Duodenal mucosa (tissue), 2 donors: Measurements from ENCODE around the gene ELMOD1.

Experiments
- H3K27ac ChIP-seq: one replicate; pipeline ENCODE4 v1.7.0; 2013; ENCODE audit warnings: low read depth, low read length
- H3K27me3 ChIP-seq, 2 donors: one replicate each; pipeline ENCODE4 v1.7.0; 2013; ENCODE audit warnings: low read length in 2 of 2, control low read depth in 1 of 2; ENCODE audit not compliant: insufficient read depth in 2 of 2, control insufficient read depth in 1 of 2
- H3K36me3 ChIP-seq, 2 donors: one replicate each; pipeline ENCODE4 v1.7.0; 2013; ENCODE audit warnings: low read length in 2 of 2, control low read depth in 1 of 2; ENCODE audit not compliant: insufficient read depth in 2 of 2, control insufficient read depth in 1 of 2
- H3K4me1 ChIP-seq, 2 donors: one replicate each; pipeline ENCODE4 v1.7.0; 2013; ENCODE audit warnings: low read length in 2 of 2, control low read depth in 1 of 2; ENCODE audit not compliant: insufficient read depth in 2 of 2, control insufficient read depth in 1 of 2
- H3K4me3 ChIP-seq, 2 donors: one replicate each; pipeline ENCODE4 v1.7.0; 2013; ENCODE audit warnings: low read length in 2 of 2, low read depth in 1 of 2
- H3K9ac ChIP-seq, 2 donors: one replicate each; pipeline ENCODE4 v1.7.0; 2013; ENCODE audit warnings: low read length in 2 of 2, low read depth in 1 of 2
- H3K9me3 ChIP-seq, 2 donors: one replicate each; pipeline ENCODE4 v1.7.0; 2013; ENCODE audit warnings: low read length in 2 of 2, control low read depth in 1 of 2; ENCODE audit not compliant: control insufficient read depth in 1 of 2

Gene ELMOD1

DNA sequence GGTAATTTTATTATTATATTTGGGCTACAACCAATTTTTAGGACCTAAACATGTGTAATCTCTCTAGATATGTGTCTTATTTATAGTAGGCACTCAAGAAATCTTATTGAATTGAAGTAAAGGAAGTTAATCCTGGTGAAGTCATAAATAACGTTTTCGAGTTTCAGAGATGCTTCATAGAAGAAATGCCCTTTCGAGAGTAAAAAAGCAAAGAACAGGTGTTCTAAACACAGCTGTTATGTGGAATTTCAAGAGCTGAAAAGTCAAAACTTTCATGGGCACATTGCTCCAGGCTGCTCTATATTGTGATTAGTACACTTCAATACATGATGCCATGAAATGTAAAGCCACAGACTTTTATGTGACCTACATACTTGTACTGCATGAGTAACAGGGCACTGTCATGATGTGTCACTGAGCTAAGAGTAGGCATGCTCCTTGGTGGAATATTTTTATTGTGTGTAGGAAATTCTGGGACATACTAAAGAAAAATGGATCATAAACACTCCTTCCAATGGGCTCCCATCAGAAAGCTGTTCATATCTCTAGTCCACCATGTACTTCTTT, 7.2 kb upstream of the ELMOD1 start:
- Histone ChIP-seq H3K27ac (no peak overlapping the region), H3K9me3 (peaks cover 0 to 3% of the 10 kb centered on the region in 2 donors), H3K27me3 (peaks cover 0 to 25% of the 10 kb centered on the region in 2 donors), H3K9ac (no peak overlapping the region), H3K36me3 (no peaks in the 10 kb centered on the region), H3K4me3 (no peak overlapping the region), H3K4me1 (no peaks in the 10 kb centered on the region)

DNA sequence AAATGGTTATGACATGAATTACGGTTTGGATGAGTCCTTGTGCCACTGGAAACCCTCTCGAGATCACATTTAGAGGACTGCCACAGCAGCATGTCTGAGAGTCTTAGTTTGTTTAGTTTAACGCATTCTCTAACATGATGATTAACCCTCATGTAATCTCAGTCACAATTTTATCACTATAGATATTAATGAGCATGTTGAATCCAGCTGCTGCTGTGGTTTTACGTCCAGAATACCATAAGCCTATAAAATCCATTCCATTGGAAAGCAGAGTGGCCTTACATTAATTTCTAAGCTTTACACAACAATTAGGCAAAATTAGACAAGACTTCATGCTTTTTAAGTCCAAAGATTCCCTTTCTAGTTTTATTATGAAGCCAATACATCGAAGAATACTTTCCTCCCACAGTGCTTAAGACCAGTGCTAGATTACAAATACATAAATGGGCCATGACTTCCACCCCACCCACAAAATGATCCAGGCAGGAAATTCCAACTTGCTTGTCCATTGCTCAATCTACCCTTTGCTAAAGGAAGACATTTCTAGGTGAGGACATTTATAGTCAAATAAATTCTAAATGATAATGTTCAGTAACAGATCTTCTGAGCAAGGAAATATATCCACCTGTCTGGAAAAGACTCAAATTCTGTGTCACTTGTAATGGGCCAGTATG, 3.5 kb upstream of the ELMOD1 start:
- H3K4me1 ChIP-seq, result peaks cover 4 to 19% of the 10 kb centered on the region in 2 donors
- no peaks in the 10 kb centered on the region for H3K9me3 ChIP-seq
- no peak overlapping the region for H3K9ac ChIP-seq
- no peak overlapping the region for H3K27ac ChIP-seq
- no peak overlapping the region for H3K4me3 ChIP-seq
- no peaks in the 10 kb centered on the region for H3K36me3 ChIP-seq
- H3K27me3 ChIP-seq, result peaks cover 28 to 57% of the 10 kb centered on the region in 2 donors

DNA sequence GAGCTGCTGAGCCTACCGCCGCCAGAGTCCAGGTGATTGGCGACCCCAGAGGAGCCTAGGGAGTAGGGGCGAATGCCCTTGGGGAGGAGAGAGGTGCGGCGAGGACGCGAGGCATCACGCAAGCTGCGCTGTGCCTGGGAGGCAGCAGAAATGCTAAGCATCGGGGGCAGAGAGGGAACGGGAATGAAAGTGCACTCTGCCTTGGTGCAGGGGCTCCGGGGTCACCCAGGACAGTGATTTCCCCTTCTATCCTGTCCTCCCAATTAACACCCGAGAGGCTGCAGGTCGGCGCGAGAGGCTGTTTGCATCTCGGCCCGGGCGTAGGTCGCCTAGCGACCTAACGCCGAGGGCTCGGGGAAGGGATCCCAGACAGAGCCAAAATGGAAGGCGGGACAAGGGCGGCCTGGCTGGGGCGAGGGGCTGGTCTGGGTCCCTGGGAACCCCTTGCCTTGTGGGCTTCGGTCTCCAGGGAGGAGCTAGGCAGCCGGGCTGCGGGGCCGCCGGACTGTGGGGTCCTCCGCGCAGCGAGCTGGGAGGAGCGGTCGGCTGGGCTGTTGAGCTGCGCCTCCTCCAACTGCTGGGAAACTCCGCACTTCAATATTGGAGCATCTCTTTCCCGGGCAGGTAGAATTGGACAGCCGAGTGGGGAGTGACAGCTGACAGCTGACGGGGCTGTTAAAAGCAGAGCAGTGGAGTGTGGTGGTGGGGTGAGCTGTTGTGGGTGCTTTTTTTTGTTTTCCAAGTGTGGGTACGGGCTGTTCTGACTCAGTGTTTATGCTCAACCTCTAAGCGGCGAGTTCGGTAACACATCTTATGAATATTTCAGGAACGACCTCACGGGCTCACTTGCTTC, 657 bp downstream of the ELMOD1 start:
- no peak overlapping the region for H3K9ac ChIP-seq
- H3K4me1 ChIP-seq, result peaks cover 4 to 20% of the 10 kb centered on the region in 2 donors
- peaks cover 47 to 74% of the 10 kb centered on the region in 2 donors for H3K27me3 ChIP-seq
- no peaks in the 10 kb centered on the region for H3K36me3 ChIP-seq
- peak overlapping the region; percentile 60 to 79 for H3K4me3 ChIP-seq
- H3K9me3 ChIP-seq, result no peaks in the 10 kb centered on the region
- no peak overlapping the region for H3K27ac ChIP-seq

DNA sequence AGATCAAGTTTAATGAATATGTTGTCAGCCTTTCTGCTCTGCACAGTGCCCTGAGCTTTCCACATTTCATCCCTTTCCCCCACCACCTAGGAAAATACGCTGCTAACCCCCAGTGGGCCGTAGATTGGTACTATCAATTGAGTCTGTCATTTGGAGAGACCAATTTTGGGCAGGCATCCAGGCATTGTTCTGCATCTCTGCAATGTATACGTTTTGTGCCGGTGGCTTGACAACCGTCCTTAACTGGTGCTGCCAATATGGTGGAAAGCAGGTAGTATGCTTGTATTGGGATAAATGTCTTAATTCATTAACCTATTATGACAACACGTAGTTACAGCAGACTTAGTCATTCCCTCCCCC, 1.3 kb downstream of the ELMOD1 start:
- Histone ChIP-seq H3K9ac (no peak overlapping the region), H3K4me1 (peaks cover 4 to 20% of the 10 kb centered on the region in 2 donors), H3K9me3 (no peaks in the 10 kb centered on the region), H3K27me3 (peaks cover 47 to 69% of the 10 kb centered on the region in 2 donors), H3K4me3 (peak overlapping the region in 1 of 2 donors; percentile 79), H3K36me3 (no peaks in the 10 kb centered on the region), H3K27ac (no peak overlapping the region)

DNA sequence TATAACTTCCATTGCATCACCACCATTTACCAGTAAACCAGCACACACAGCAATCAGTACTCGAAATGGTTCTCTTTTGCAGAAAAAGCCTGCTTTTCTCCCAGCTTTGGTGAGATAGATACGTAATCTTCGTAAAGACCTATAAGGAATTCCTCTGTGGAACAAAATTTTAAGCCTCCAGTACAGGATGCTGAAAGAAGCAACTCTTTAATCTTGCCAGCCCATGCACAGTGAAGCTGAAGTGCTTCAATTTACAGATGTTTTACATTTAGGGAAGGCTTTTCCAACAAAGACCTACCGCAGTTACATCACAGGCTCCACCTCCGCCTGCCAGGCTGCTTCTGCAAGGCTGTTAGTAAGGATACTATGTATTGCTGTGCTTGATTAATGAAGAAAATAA, 1.9 kb downstream of the ELMOD1 start:
- H3K27me3 ChIP-seq, result peaks cover 47 to 63% of the 10 kb centered on the region in 2 donors
- no peak overlapping the region for H3K9ac ChIP-seq
- no peak overlapping the region for H3K4me3 ChIP-seq
- no peak overlapping the region for H3K27ac ChIP-seq
- no peaks in the 10 kb centered on the region for H3K9me3 ChIP-seq
- peaks cover 4 to 20% of the 10 kb centered on the region in 2 donors for H3K4me1 ChIP-seq
- H3K36me3 ChIP-seq, result no peaks in the 10 kb centered on the region

DNA sequence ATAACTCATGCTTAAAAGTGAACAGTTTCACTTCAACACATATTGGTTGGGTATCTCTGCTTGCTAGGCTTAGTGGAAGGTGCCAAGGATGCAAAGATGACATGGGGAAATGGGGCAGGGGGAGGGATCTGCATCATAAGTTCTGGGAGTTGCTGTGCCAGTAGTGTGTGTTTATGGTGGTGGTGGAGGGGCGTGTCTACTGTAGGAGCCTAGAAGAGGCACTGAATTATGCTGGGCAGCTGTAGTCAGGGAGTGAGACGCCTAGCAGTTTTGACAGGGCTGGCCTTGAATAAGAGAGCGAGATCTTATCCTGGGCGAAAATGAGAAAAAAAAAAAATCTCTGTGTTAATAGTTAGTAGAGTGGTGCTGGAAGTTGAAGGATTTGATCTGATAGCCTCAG, 3.0 kb downstream of the ELMOD1 start:
- Histone ChIP-seq H3K27ac (no peak overlapping the region), H3K36me3 (no peaks in the 10 kb centered on the region), H3K4me3 (no peak overlapping the region), H3K9ac (no peak overlapping the region), H3K4me1 (peaks cover 4 to 20% of the 10 kb centered on the region in 2 donors), H3K27me3 (peaks cover 47 to 51% of the 10 kb centered on the region in 2 donors), H3K9me3 (no peaks in the 10 kb centered on the region)

DNA sequence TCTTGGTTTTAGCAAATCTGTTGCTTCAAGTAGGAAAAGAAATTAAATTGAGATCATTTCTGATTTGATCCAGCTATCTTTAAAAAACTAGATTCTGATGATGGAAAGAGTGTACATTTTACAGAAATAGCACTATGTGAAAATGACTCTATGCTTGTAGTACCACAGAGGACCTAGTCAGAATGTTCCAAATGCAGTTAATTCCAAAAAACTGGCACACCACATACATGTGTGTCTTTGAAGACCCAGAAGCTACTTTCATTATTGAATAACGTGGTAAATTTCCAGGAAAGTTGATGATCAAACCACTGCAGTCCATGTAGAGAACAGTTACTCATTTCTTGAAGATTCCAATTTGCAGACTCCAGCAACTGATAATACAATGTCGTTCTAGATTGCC, 3.8 kb downstream of the ELMOD1 start:
- Histone ChIP-seq H3K27me3 (peaks cover 40 to 44% of the 10 kb centered on the region in 2 donors), H3K27ac (no peak overlapping the region), H3K4me1 (peaks cover 3 to 20% of the 10 kb centered on the region in 2 donors)

DNA sequence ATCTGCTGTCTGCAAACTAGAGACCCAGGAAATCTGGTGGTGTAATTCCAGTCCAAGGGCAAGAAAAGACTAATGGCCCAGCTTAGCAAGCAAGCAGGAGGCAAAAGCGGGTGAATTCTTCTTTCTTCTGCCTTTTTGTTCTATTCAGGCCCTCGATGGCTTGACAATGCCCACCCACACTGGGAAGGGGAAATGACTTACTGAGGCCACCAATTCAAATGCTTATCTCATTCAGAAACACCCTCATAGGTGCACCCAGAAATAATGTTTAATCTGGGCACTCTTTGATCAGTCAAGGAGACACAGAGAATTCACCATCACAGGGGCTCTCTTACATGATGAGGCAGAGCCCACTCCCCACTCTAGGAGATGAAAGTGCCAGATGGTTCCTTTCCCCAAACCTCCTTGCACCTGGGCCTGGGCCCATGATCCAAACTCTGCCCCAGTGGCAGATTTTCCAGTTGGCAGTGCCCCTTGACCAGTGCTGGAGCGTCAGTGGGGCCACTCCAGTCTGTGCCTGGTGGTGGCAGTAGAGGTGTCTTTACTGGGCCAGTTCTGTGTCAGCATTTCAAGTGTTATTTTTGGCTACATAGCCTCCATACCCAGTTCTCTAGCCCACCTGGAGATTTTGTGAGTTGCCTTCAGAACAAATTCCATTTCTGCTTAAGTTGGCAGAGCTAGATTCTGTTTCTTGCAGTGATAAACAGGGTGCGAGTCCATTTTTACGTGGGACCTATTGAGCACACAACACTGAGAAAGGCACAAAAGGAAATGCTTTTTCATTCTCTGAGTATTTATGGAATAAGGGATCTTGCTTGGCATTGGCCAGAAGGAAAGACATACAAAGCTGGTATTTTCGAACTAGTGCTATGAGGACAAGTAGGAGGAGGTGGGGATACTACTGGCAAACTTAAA, 7.5 kb downstream of the ELMOD1 start:
- Histone ChIP-seq H3K27me3 (peaks cover 12 to 18% of the 10 kb centered on the region in 2 donors), H3K9ac (no peak overlapping the region), H3K9me3 (no peaks in the 10 kb centered on the region), H3K36me3 (no peaks in the 10 kb centered on the region), H3K27ac (no peak overlapping the region), H3K4me1 (no peaks in the 10 kb centered on the region), H3K4me3 (no peak overlapping the region)

More for the DNA sequence above, 3.8 kb downstream of the ELMOD1 start:
- Histone ChIP-seq H3K36me3 (no peaks in the 10 kb centered on the region), H3K4me3 (no peak overlapping the region), H3K9ac (no peak overlapping the region), H3K9me3 (no peaks in the 10 kb centered on the region)

DNA sequence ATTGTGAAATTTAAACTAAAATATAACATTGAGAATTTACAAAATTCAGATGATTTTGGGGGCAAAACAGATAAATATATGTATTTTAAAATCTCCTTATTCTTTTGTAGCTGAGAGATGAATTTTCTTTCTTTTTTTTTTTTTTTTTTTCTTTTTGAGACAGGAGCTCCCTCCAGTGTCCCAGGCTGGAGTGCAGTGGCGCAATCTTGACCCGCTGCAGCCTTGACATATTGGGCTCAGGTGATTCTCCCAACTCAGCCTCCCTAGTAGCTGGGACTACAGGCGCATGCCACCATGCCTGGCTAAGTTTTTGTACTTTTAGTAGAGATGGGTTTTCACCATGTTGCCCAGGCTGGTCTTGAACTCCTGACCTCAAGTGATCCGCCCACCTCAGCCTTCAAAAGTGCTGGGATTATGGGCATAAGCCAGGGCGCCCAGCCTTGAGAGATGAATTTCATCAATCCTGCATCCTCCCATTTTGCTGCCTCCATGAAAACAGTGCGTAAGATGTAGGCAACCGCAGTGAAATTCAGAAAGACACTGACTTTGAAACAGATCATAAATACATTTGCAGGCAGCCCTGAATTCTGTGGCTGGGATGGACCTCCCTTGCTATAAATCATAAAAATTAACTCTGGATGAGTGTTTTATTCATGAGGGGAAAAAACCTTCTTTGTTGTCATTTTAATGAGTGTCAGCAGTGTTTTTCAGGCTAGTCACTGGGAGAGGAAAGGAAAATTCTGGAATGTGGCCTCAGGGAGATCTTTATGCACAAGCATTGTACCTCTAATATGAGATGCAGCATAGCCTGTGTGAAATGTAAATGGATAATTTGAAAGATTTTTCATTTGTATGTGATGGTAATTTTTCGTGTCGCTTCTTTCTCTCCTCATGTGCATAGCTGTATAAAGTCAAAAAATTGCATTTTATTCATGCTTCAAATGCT, 14.4 kb downstream of the ELMOD1 start:
- H3K9ac ChIP-seq, result no peak overlapping the region
- no peak overlapping the region for H3K27ac ChIP-seq
- H3K4me3 ChIP-seq, result no peak overlapping the region
- H3K27me3 ChIP-seq, result peaks cover 4 to 11% of the 10 kb centered on the region in 2 donors
- no peaks in the 10 kb centered on the region for H3K4me1 ChIP-seq
- H3K36me3 ChIP-seq, result no peaks in the 10 kb centered on the region
- no peaks in the 10 kb centered on the region for H3K9me3 ChIP-seq
